NCI-H82 treated with DMSO at 0.1 percent for 48 hours (cell line): ENCODE results near the gene UMOD.

Experiments
- DNase-seq: peaks from one replicate; lab custom pipeline; 2025; ENCODE audit not compliant: unreplicated experiment; lab: John Stamatoyannopoulos, UW

The UMOD gene

GRCh38 chr16:20364051-20364450 lies 11.5 kb upstream of the UMOD start:
- no peak for DNase-seq

GRCh38 chr16:20363191-20363590 lies 10.7 kb upstream of the UMOD start:
- no peak for DNase-seq

GRCh38 chr16:20359997-20360396 lies 7.5 kb upstream of the UMOD start:
- DNase-seq = no peak

DNA sequence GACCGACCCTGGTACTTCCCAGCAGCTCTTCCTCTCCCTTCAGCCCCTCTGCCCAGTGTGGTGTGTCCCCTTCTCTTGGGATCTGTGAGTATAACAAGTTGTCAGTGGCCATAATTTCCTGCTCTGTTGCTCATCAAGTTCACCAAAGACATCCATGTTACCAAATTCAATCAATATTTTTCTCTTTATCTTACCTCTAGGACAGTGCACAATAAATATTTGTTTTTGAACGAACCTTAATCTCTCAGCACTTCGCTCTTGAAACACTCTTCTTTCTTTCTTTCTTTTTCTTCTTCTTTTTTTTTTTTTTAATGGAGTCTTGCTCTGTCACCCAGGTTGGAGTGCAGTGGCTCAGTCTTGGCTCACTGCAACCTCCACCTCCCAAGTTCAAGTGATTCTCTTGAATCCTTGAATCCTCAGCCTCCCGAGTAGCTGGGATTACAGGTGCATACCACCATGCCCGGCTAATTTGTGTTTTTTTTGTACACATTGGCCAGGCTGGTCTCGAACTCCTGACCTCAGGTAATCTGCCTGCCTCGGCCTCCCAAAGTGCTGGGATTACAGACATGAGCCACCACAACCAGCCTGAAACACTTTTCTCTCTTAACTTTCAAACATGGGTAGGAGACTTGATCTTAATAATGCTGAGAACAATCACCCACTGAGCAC lies 2.7 kb upstream of the UMOD start:
- no peak for DNase-seq

DNA sequence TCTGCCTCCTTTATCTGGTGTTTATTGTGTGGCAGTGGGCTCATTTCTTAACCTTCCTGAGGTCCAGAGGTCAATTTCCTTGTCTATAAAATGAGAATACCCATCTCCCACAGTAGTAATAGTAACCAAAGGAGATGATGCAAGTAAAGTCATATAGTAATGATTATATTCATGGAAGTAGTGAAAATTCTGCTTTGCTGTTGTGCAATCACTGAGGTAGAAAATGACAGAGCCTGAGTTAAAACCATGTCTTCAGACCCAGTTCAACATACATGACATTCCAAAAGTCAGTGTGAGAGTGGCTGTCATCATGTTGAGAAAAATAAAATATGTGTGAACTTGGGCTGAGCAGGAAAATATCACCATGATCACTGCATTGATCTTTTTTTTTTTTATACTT lies 864 bp upstream of the UMOD start:
- no peak for DNase-seq

GRCh38 chr16:20349615-20350014 lies 2.9 kb downstream of the UMOD start:
- no peak for DNase-seq

DNA sequence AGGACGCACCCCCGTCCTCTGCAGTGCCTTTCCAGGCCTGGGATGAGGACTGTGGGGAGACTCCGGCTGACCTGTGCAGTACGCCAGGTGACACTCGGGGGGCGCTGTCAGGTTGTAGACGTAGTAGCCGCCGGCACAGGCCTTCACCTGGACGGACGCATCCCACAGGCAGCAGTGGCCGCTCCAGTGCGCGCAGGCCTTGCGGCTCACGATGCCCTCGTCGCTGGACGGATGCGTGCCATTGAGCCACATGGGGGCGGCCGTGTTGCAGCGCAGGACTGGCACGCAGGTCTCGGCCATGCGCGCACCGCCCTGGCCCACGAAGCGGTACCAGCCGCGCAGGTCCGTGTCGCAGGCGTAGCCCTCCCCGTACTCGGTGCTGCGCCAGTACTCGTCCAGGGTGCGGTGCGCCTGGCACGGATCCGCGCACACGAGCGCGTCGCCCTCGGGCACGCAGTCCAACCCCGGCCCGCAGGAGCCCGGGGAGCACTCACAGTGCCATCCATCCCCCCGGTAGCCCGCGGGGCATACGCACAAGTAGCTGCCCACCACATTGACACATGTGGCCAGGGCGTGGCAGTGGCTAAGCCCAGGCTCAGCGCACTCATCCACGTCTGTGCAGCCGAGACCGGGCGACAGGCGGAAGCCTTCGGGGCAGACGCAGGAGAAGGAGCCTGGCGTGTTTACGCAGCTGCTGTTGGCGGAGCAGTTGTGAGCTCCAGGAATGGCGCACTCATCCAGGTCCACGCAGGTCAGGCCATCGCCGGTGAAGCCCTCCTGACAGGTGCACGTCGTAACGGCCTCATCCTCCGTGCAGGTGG lies 3.9 kb downstream of the UMOD start:
- no peak for DNase-seq

GRCh38 chr16:20347666-20348364 lies 4.7 kb downstream of the UMOD start:
- no peak for DNase-seq

DNA sequence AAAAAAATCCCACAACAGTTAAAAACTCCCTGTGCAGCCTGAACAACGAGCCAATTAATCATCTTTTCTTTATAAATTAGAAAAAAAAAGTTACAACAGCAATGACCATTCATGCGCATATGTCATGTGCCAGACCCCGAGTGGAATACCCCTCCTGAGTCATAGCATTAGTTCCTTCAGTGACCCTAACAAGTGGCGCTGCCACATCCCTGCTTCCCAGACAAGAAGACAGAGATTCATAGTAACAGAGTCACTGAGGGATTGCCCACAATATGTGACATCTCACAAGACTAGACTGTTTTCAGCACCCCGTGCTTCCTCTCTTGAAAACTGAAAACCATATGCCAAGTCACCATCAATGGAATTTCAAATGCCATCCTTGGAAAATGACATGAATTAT lies 7.9 kb downstream of the UMOD start:
- no peak for DNase-seq

GRCh38 chr16:20339744-20340143 lies 12.8 kb downstream of the UMOD start:
- no peak for DNase-seq

DNA sequence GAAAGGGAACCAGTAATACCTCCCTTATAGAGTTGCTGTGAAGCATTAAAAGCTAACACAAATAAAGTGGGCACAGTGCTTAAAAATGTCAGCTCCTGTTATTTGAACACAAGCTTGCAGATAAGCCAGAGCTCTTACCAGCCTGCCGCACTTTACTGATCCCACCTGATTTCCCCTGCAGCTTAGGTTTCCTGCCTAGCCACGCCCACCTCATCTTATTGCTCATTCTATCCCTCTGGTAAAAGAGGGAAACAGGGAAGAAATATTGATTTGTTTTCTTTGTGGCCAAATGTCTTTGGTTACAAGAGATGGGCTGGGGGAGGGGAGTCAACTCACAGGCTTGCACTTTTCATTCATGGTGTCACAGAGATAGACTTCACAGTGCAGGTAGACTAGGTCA lies 15.6 kb downstream of the UMOD start:
- no peak for DNase-seq

DNA sequence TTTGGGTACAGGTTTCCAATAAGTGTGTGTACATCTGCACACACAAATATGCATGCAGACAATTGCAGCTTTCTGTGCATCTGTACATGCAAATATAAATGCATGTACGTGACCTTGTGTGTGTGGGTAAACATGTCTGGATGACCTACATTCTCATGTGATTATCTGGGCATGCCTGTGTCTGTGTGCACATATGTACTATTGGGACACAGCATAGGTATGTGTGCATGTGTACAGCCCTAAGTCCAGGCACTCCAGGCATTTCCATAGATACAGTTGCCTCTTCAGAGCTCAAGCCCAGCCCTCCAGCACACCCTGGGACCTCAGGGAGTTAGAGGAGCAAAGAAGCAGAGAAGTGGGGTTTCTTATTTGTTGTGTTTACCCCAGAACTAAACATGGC lies 18.1 kb downstream of the UMOD start:
- DNase-seq = no peak

DNA sequence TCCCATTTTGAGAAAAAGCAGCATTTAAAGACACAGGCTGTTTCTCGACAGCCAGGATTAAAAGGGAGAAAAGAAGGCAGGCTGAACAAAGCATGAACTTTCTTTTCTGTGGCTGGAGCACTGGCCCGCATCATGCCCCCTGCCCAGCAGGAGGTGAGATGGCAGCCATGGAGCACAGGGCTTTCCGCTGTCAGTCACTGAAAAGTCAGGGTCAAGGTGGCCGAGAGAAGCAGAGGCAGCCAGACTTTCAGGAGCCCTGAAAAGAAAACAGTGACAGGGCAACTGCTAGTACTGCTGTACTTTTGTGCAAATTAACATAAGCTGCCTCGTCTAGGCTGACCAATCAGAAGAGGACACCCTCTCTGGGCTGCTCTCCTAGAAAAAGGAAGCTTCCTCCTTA lies 19.4 kb downstream of the UMOD start:
- DNase-seq = no peak

DNA sequence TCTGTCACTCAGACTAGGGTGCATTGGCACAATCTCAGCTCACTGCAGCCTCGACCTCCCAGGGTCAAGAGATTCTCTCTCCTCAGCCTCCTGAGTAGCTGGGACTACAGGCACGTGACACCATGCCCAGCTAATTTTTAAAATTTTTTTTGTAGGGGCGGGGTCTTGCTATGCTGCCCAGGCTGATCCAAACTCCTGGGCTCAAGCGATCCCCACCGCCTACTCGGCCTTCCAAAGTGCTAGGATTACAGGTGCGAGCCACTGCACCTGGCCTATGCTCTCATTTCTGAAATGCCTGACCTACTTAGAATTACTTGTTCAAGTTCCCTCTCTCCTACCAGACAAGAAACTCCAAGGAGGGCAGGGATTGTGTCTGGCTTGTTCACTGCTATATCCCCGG lies 20.1 kb downstream of the UMOD start:
- DNase-seq = no peak

GRCh38 chr16:20331635-20332034 lies 20.9 kb downstream of the UMOD start:
- no peak for DNase-seq

DNA sequence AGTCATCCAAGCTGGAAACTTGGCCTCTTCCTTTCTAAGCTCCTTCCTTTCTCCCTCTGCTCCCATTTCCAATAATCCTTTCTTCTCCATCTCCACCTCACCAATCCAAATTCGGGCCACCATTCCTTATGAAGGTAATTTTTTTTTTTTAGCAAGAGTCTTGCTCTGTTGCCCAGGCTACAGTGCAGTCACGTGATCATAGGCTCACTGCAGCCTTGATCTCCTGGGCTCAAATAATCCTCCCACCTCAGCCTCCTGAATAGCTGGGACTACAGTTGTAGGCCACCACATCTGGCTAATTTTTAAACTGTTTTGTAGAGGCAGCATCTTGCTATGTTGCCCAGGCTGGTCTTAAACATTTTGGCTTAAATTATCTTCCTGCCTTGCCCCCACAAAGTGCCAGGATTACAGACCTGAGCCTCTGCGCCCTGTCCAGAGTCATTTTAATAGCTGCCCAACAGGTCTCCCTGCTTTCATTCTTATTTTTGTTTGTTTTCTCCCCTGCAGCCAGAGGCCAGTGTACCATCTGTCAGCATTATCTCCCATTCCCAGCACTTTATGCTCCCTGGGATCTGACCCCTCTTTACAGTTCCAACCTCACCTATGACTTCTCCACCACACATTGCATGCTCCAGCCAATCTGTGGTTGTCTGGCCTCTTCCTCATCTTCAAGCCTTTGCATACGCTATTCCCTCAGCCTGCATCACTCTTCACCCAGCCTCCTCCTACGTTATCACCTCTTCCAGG lies 22.9 kb downstream of the UMOD start:
- no peak for DNase-seq

DNA sequence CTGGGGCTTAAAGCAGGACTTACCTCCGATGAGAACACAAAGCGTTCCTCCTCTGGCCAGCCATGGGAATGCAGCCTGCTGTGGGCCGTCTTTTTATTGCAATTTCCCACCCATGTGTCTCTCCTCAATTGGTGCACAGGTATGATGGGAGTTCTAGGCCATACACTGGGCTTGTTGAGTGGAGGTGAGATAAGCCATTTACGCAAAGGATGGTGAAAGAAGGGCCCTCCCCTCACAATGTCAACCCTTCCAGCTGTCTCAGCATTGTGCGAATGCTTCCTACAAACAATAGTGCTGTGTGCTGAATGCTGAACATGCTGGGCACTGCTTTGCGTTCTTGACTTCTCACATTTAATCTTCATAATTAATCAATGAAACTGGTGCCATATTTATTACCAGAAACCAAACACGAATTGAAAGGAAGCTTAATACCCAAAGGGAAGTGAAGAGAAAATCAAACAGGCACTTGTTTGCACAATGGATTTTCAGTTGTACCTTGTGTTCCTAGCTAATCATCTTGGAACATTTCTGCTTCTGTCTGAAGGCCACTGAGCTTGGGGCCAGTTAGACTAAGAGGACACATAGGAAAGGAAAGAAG lies 25.0 kb downstream of the UMOD start, which contains the start of gene GP2:
Gene GP2, minus strand, starts transcription at position 70 of the 598 bp plus-strand sequence. CDS start 1,082 bp downstream, outside the sequence.
- no peak for DNase-seq

DNA sequence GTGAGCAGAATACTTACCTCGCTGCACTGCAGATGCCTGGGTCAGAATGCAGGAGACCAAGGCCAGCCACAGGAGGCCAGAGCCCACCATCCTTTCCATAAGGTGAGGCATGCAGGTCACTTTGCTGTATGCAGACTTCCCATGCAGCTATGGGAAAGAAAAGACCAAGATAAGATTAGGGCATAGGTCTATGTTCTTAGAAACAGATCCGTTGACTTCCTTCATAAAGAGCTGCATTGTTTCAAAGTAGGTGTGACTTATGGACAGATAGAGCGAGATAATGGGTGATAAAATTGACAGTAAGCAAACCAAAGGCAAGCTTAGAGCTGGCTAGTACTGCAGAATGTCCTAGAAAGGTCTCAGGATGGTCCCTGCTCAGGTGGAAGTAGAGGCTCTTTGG lies 26.2 kb downstream of the UMOD start:
- DNase-seq = no peak

GRCh38 chr16:20325005-20325404 lies 27.5 kb downstream of the UMOD start:
- DNase-seq = no peak

- no peak for DNase-seq
These were observed 28.9 kb downstream of the UMOD start for GRCh38 chr16:20323591-20324117.

DNA sequence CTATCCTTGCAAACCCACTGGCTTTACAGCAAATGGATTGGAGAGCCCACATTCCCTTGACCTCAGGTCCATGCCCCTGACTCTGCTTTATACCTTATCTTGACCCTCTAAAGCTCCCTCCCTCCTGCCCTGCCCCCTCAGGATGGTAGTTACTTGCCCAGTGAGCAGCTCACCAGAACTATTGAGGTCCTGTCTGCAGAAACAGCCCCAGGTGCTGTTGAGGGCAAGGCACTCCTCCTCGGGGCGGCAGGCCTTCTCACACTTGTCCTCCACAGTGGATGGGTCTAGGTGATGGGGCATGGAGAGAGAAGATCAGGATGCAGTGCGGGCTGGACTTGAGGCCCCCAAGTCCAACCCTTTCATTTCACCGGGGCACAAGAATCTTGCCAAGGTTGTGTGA lies 29.8 kb downstream of the UMOD start:
- DNase-seq = no peak
